Measurements from ENCODE around the gene NSUN5. TPM values are rescaled to one million over a fixed set of nuclear protein-coding genes. Genes with fewer than 3 reads are reported as not detected.

NSUN5 gene
- polyA plus RNA-seq, 2 donors, result 16.2 to 23.1 TPM

- H3K4me3 ChIP-seq (ENCODE audit: low read depth in 1 of 2, low read length in 2 of 2), result no peak overlapping the region
- H3K4me1 ChIP-seq (ENCODE audit: control insufficient read depth in 2 of 2, insufficient read depth in 2 of 2, low read length in 1 of 2), result no peaks in the 10 kb centered on the region
- 58 to 63% methylated on average over 8 of the region's 8 CpGs for WGBS, 2 donors
- no peaks in the 10 kb centered on the region for H3K9me3 ChIP-seq (ENCODE audit: control insufficient read depth in 2 of 2, insufficient read depth in 1 of 2, low read depth in 1 of 2, low read length in 1 of 2)
- no peaks in the 10 kb centered on the region for H3K36me3 ChIP-seq (ENCODE audit: control insufficient read depth in 2 of 2, insufficient read depth in 2 of 2, low read length in 1 of 2)
- H3K27me3 ChIP-seq (ENCODE audit: control insufficient read depth in 1 of 2, insufficient read depth in 2 of 2, low read length in 2 of 2), result no peaks in the 10 kb centered on the region
- H3K27ac ChIP-seq (ENCODE audit: low read depth in 2 of 2, low read length in 1 of 2), result no peak overlapping the region
Observed at GRCh38 chr7:73345951-73346350, 37.3 kb upstream of the NSUN5 start.

GRCh38 chr7:73345538-73345937 lies 36.9 kb upstream of the NSUN5 start:
- H3K9me3 ChIP-seq (ENCODE audit: control insufficient read depth in 2 of 2, insufficient read depth in 1 of 2, low read depth in 1 of 2, low read length in 1 of 2), result no peaks in the 10 kb centered on the region
- H3K27me3 ChIP-seq (ENCODE audit: control insufficient read depth in 1 of 2, insufficient read depth in 2 of 2, low read length in 2 of 2), result no peaks in the 10 kb centered on the region
- H3K4me3 ChIP-seq (ENCODE audit: low read depth in 1 of 2, low read length in 2 of 2), result no peak overlapping the region
- no peaks in the 10 kb centered on the region for H3K36me3 ChIP-seq (ENCODE audit: control insufficient read depth in 2 of 2, insufficient read depth in 2 of 2, low read length in 1 of 2)
- 51 to 60% methylated on average over 4 of the region's 4 CpGs for WGBS, 2 donors
- no peak overlapping the region for H3K27ac ChIP-seq (ENCODE audit: low read depth in 2 of 2, low read length in 1 of 2)
- no peaks in the 10 kb centered on the region for H3K4me1 ChIP-seq (ENCODE audit: control insufficient read depth in 2 of 2, insufficient read depth in 2 of 2, low read length in 1 of 2)

- H3K27ac ChIP-seq (ENCODE audit: low read depth in 2 of 2, low read length in 1 of 2), result no peak overlapping the region
- no peak overlapping the region for H3K4me3 ChIP-seq (ENCODE audit: low read depth in 1 of 2, low read length in 2 of 2)
- no peaks in the 10 kb centered on the region for H3K36me3 ChIP-seq (ENCODE audit: control insufficient read depth in 2 of 2, insufficient read depth in 2 of 2, low read length in 1 of 2)
- H3K9me3 ChIP-seq (ENCODE audit: control insufficient read depth in 2 of 2, insufficient read depth in 1 of 2, low read depth in 1 of 2, low read length in 1 of 2), result no peaks in the 10 kb centered on the region
- 74 to 82% methylated on average over 7 of the region's 7 CpGs for WGBS, 2 donors
- no peaks in the 10 kb centered on the region for H3K4me1 ChIP-seq (ENCODE audit: control insufficient read depth in 2 of 2, insufficient read depth in 2 of 2, low read length in 1 of 2)
- H3K27me3 ChIP-seq (ENCODE audit: control insufficient read depth in 1 of 2, insufficient read depth in 2 of 2, low read length in 2 of 2), result no peaks in the 10 kb centered on the region
Observed at GRCh38 chr7:73343671-73344380, 35.2 kb upstream of the NSUN5 start.

GRCh38 chr7:73342645-73343044 lies 34.0 kb upstream of the NSUN5 start:
- H3K27me3 ChIP-seq (ENCODE audit: control insufficient read depth in 1 of 2, insufficient read depth in 2 of 2, low read length in 2 of 2), result no peaks in the 10 kb centered on the region
- no peaks in the 10 kb centered on the region for H3K4me1 ChIP-seq (ENCODE audit: control insufficient read depth in 2 of 2, insufficient read depth in 2 of 2, low read length in 1 of 2)
- H3K36me3 ChIP-seq (ENCODE audit: control insufficient read depth in 2 of 2, insufficient read depth in 2 of 2, low read length in 1 of 2), result no peaks in the 10 kb centered on the region
- no peak overlapping the region for H3K4me3 ChIP-seq (ENCODE audit: low read depth in 1 of 2, low read length in 2 of 2)
- H3K9me3 ChIP-seq (ENCODE audit: control insufficient read depth in 2 of 2, insufficient read depth in 1 of 2, low read depth in 1 of 2, low read length in 1 of 2), result no peaks in the 10 kb centered on the region
- H3K27ac ChIP-seq (ENCODE audit: low read depth in 2 of 2, low read length in 1 of 2), result no peak overlapping the region
- WGBS, 2 donors, result 43% methylated on average over 8 of the region's 8 CpGs

GRCh38 chr7:73341877-73342276 lies 33.3 kb upstream of the NSUN5 start:
- Histone ChIP-seq H3K36me3 (ENCODE audit: control insufficient read depth in 2 of 2, insufficient read depth in 2 of 2, low read length in 1 of 2) (no peaks in the 10 kb centered on the region), H3K4me3 (ENCODE audit: low read depth in 1 of 2, low read length in 2 of 2) (no peak overlapping the region), H3K4me1 (ENCODE audit: control insufficient read depth in 2 of 2, insufficient read depth in 2 of 2, low read length in 1 of 2) (no peaks in the 10 kb centered on the region), H3K27ac (ENCODE audit: low read depth in 2 of 2, low read length in 1 of 2) (no peak overlapping the region), H3K9me3 (ENCODE audit: control insufficient read depth in 2 of 2, insufficient read depth in 1 of 2, low read depth in 1 of 2, low read length in 1 of 2) (no peaks in the 10 kb centered on the region), H3K27me3 (ENCODE audit: control insufficient read depth in 1 of 2, insufficient read depth in 2 of 2, low read length in 2 of 2) (no peaks in the 10 kb centered on the region)
- WGBS, 2 donors, result 58 to 63% methylated on average over 8 of the region's 8 CpGs

- no peak overlapping the region for H3K4me3 ChIP-seq (ENCODE audit: low read depth in 1 of 2, low read length in 2 of 2)
- H3K27ac ChIP-seq (ENCODE audit: low read depth in 2 of 2, low read length in 1 of 2), result no peak overlapping the region
- H3K9me3 ChIP-seq (ENCODE audit: control insufficient read depth in 2 of 2, insufficient read depth in 1 of 2, low read depth in 1 of 2, low read length in 1 of 2), result no peaks in the 10 kb centered on the region
- no peaks in the 10 kb centered on the region for H3K36me3 ChIP-seq (ENCODE audit: control insufficient read depth in 2 of 2, insufficient read depth in 2 of 2, low read length in 1 of 2)
- 81 to 83% methylated on average over 7 of the region's 7 CpGs for WGBS, 2 donors
- no peaks in the 10 kb centered on the region for H3K4me1 ChIP-seq (ENCODE audit: control insufficient read depth in 2 of 2, insufficient read depth in 2 of 2, low read length in 1 of 2)
- H3K27me3 ChIP-seq (ENCODE audit: control insufficient read depth in 1 of 2, insufficient read depth in 2 of 2, low read length in 2 of 2), result no peaks in the 10 kb centered on the region
Observed at GRCh38 chr7:73340514-73340913, 31.9 kb upstream of the NSUN5 start.

GRCh38 chr7:73338321-73338720 lies 29.7 kb upstream of the NSUN5 start:
- H3K27ac ChIP-seq (ENCODE audit: low read depth in 2 of 2, low read length in 1 of 2), result no peak overlapping the region
- H3K27me3 ChIP-seq (ENCODE audit: control insufficient read depth in 1 of 2, insufficient read depth in 2 of 2, low read length in 2 of 2), result no peaks in the 10 kb centered on the region
- no peaks in the 10 kb centered on the region for H3K36me3 ChIP-seq (ENCODE audit: control insufficient read depth in 2 of 2, insufficient read depth in 2 of 2, low read length in 1 of 2)
- WGBS, 2 donors, result 51 to 57% methylated on average over 10 of the region's 10 CpGs
- H3K4me3 ChIP-seq (ENCODE audit: low read depth in 1 of 2, low read length in 2 of 2), result no peak overlapping the region
- no peaks in the 10 kb centered on the region for H3K9me3 ChIP-seq (ENCODE audit: control insufficient read depth in 2 of 2, insufficient read depth in 1 of 2, low read depth in 1 of 2, low read length in 1 of 2)
- no peaks in the 10 kb centered on the region for H3K4me1 ChIP-seq (ENCODE audit: control insufficient read depth in 2 of 2, insufficient read depth in 2 of 2, low read length in 1 of 2)

- no peaks in the 10 kb centered on the region for H3K9me3 ChIP-seq (ENCODE audit: control insufficient read depth in 2 of 2, insufficient read depth in 1 of 2, low read depth in 1 of 2, low read length in 1 of 2)
Observed at GRCh38 chr7:73332447-73332846, 23.8 kb upstream of the NSUN5 start.

GRCh38 chr7:73330772-73331171 lies 22.1 kb upstream of the NSUN5 start:
- Histone ChIP-seq H3K4me3 (ENCODE audit: low read depth in 1 of 2, low read length in 2 of 2) (no peak overlapping the region), H3K4me1 (ENCODE audit: control insufficient read depth in 2 of 2, insufficient read depth in 2 of 2, low read length in 1 of 2) (no peaks in the 10 kb centered on the region), H3K9me3 (ENCODE audit: control insufficient read depth in 2 of 2, insufficient read depth in 1 of 2, low read depth in 1 of 2, low read length in 1 of 2) (no peaks in the 10 kb centered on the region), H3K27me3 (ENCODE audit: control insufficient read depth in 1 of 2, insufficient read depth in 2 of 2, low read length in 2 of 2) (no peaks in the 10 kb centered on the region), H3K36me3 (ENCODE audit: control insufficient read depth in 2 of 2, insufficient read depth in 2 of 2, low read length in 1 of 2) (no peaks in the 10 kb centered on the region), H3K27ac (ENCODE audit: low read depth in 2 of 2, low read length in 1 of 2) (no peak overlapping the region)
- whole genome bisulfite sequencing, 2 donors, result 62 to 67% methylated on average over 6 of the region's 6 CpGs

More at GRCh38 chr7:73332447-73332846, 23.8 kb upstream of the NSUN5 start:
- WGBS, 2 donors, result 67 to 74% methylated on average over 6 of the region's 6 CpGs
- Histone ChIP-seq H3K27ac (ENCODE audit: low read depth in 2 of 2, low read length in 1 of 2) (no peak overlapping the region), H3K36me3 (ENCODE audit: control insufficient read depth in 2 of 2, insufficient read depth in 2 of 2, low read length in 1 of 2) (no peaks in the 10 kb centered on the region), H3K27me3 (ENCODE audit: control insufficient read depth in 1 of 2, insufficient read depth in 2 of 2, low read length in 2 of 2) (no peaks in the 10 kb centered on the region), H3K4me1 (ENCODE audit: control insufficient read depth in 2 of 2, insufficient read depth in 2 of 2, low read length in 1 of 2) (no peaks in the 10 kb centered on the region), H3K4me3 (ENCODE audit: low read depth in 1 of 2, low read length in 2 of 2) (no peak overlapping the region)

- Histone ChIP-seq H3K4me1 (ENCODE audit: control insufficient read depth in 2 of 2, insufficient read depth in 2 of 2, low read length in 1 of 2) (no peaks in the 10 kb centered on the region), H3K27me3 (ENCODE audit: control insufficient read depth in 1 of 2, insufficient read depth in 2 of 2, low read length in 2 of 2) (no peaks in the 10 kb centered on the region), H3K4me3 (ENCODE audit: low read depth in 1 of 2, low read length in 2 of 2) (no peak overlapping the region), H3K9me3 (ENCODE audit: control insufficient read depth in 2 of 2, insufficient read depth in 1 of 2, low read depth in 1 of 2, low read length in 1 of 2) (no peaks in the 10 kb centered on the region), H3K27ac (ENCODE audit: low read depth in 2 of 2, low read length in 1 of 2) (no peak overlapping the region), H3K36me3 (ENCODE audit: control insufficient read depth in 2 of 2, insufficient read depth in 2 of 2, low read length in 1 of 2) (no peaks in the 10 kb centered on the region)
- 48 to 49% methylated on average over 11 of the region's 11 CpGs for WGBS, 2 donors
Observed at GRCh38 chr7:73329861-73330581, 21.4 kb upstream of the NSUN5 start.
